Activated CD4-positive, alpha-beta T cell treated with anti-CD3 and anti-CD28 coated beads, Interleukin-10, Interleukin-2, amounts not matched to agents 100 ng/mL and 50 ng/mL, durations not matched to agents 16 hours and 8 hours (primary cell): ENCODE measurements around the gene TRIM33.
"Not testable (repeated sequence)": the region's sequence is repeated elsewhere in the genome, so short reads cannot be mapped to it uniquely, and the experiment has no call there.

Experiments
- DNase-seq: peaks from one replicate; pipeline ENCODE4 v3.0.0-alpha.2; 2020

TRIM33 gene

GRCh38 chr1:114509596-114510273 lies 1.3 kb downstream of the TRIM33 start:
- no peak for DNase-seq

GRCh38 chr1:114508386-114508898 lies 2.6 kb downstream of the TRIM33 start:
- DNase-seq = no peak

GRCh38 chr1:114507513-114507912 lies 3.5 kb downstream of the TRIM33 start:
- no peak for DNase-seq

- DNase-seq = no peak
Observed at GRCh38 chr1:114505148-114505561, 5.8 kb downstream of the TRIM33 start.

DNA sequence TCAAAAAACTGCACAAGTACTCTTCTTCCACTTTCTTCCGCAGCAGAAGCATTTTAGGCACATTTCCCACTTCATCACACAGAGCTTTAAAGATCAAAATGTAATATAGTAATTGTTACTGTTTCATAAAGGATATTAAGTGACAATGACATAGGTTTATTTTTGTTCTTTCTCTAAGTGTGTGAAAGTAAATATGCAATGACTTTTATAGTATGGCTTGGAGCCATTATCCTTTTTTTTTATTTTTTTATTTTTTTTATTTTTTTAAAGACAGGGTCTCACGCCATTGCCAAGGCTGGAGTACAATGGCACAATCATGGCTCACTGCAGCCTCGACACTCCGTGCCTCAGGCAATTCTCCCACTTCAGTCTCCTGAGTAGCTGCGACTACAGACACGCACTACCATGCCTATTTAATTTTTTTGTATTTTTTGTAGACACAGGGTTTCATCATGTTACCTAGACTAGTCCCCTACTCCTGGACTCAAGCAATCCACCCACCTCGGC lies 7.0 kb downstream of the TRIM33 start:
- no peak for DNase-seq

DNA sequence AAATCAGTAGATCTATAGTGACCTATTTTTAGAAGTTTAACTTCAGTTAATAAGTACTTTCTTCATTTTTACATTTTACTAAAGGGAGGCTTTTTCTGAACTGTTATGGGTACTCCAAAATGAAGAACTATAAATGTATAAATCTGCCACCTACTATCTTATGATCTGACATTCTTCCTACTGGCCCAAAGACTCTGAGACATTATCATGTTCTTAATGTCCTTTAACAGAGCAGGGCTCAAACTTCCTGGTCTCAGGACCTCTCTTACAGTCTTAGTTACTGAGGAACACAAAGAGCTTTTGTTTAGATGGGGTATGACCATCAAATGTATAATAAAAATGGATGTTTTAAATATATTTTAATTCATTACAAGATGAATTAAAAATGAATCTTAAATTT lies 8.9 kb downstream of the TRIM33 start:
- no peak for DNase-seq

DNA sequence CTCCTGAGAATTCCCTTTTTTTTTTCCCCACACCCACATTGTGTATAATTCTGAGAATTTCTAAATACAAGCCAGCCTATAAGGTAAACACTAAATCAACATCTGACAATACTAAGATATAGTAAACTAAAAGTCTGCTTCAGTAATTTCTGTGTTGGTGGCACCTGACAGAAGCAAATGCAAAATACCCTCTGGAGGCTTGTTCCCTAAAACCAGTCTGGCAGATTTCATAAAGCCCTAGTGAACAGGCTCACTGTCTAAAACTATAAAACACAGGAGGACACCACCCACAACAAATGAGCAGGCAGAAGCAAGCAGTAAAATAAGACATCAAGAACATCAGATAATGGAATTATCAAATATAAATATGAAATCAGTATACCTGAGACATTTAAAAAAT lies 11.5 kb downstream of the TRIM33 start:
- DNase-seq = no peak

GRCh38 chr1:114496089-114496488 lies 14.9 kb downstream of the TRIM33 start:
- DNase-seq = no peak

DNA sequence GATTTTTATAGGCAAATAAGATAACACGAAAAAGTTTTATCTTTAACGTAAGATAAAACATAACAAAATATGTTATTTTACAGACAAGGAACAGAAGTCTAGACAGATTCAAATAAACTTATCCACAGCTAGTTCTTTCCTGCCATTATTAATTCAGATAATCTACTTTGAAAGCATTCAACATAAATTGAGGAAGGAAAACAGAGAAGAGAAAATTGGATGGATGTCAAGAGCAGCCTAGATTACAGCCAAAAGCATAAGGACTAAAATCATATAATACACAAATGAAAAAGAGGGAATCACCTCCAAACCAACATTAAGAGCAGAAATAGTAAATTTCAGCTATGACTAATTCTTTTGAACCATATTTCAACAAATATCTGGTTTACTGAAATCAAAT lies 15.5 kb downstream of the TRIM33 start:
- DNase-seq = no peak

GRCh38 chr1:114492978-114493377 lies 18.0 kb downstream of the TRIM33 start:
- no peak for DNase-seq

GRCh38 chr1:114490274-114490693 lies 20.7 kb downstream of the TRIM33 start:
- no peak for DNase-seq

DNA sequence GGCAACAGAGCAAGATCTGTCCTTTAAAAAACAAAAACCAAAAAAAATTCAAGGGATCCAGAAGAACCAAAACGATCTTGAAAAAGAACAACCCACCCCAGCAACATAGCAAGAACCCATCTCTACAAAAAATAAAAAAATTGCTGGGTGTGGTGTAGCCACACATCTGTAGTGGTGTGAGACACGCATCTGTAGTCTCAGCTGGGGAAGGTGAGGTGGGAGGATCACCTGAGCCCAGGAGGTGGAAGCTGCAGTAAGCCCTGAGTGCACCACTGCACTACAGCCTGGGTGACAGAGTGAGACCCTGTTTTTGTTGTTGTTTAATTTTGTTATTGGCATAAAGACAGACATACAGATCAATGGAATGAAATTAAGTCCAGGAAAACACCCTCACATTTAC lies 22.3 kb downstream of the TRIM33 start:
- DNase-seq = no peak

DNA sequence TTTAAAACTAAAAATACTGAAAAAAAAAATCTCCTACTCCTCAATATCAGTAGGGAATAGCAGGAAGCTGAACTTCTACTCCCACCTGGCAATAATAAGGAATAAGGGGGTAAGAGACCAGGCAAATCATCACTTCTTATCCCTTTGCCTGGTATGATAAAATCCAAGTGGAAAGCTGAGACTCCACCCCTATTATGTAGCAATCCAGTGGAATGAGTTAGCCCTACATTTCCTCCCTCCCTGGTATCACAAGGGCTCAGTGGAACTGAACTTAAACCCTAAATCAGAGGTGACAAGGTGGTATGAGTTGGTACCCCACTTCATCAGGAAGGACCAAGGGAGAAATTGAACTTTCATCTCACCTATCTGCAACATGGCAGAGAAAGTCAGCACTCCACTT lies 25.7 kb downstream of the TRIM33 start:
- no peak for DNase-seq

DNA sequence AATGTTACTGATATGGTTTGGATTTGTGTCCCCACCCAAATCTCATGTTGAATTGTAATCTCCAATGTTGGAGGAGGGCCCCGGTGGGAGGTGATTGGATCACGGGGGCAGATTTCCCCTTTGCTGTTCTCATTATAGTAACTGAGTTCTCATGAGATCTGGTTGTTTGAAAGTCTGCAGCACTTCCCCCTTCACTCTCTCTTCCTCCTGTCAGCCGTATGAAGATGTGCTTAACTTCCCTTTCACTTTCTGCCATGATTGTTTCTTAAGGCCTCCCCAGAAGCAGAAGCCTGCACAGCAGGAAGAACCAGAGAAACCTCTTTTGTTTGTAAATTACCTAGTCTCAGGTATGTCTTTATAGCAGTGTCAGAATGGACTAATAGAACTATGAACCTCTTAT lies 28.4 kb downstream of the TRIM33 start:
- no peak for DNase-seq

DNA sequence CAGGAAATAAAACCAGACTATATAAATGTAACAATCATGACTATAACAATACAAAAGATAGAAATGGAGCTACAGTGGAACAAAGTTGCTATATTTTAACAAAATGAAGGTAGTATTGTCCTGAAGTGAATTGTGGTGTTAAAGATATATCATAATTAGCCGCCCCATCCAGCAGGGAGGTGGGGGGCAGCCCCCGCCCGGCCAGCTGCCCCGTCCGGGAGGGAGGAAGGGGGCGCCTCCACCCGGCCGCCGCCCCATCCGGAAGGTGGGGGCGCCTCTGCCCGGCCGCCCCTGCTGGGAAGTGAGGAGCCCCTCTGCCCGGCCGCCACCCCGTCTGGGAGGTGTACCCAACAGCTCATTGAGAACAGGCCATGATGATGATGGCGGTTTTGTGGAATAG lies 31.4 kb downstream of the TRIM33 start:
- DNase-seq = not testable (repeated sequence)

- DNase-seq = no peak
Observed at GRCh38 chr1:114479134-114479533, 31.9 kb downstream of the TRIM33 start.

GRCh38 chr1:114473796-114474195 lies 37.2 kb downstream of the TRIM33 start:
- no peak for DNase-seq

DNA sequence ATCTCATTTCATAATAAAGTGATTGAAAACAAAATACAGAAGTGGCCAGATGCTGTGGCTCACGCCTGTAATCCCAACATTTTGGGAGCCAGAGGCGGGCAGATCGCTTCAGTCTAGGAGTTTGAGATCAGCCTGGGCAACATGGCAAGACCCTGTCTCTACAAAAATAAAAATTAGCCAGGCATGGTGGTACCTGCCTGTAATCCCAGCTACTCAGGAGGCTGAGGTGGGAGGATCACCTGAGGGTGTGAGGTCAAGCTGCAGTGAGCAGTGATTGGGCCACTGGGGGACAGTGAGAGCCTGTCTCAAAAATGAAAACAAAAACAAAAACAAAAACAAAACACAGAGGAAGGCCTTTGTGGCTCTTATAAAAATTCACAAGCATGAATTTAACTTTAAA lies 38.6 kb downstream of the TRIM33 start:
- no peak for DNase-seq

- no peak for DNase-seq
Observed at GRCh38 chr1:114470681-114471080, 40.3 kb downstream of the TRIM33 start.

DNA sequence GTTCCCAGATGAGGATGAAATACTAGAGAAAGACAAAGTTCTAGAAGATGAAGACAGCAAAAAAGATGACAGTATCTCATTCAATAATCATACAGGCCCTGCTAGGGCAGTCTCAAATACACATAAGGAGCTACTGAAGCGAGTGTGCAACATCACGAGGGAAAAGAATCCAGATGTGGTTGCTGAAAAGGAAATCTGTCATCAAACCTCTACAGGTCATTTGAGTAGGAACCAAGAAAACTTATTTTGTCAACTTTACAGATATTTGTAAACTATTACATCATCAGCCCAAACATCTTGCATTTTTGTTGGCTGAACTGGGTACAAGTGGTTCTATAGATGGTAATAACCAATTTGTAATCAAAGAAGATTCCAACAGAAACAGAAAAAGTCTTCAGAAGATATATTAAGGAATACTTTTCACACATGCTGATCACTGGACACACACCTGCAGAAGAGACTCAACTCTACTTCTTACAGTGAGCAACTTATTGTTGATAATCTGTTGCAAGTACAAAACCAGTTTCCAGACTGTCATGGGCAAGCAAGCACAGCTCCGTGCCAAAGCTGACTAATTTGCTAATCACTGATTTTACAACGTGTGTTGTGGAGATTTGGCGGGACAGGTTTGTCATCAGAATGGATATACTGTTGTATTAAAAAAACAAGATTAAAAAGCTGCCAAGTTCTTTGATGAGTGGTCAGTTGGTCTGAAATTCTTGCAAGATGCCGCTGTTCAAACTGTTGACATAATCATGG lies 42.1 kb downstream of the TRIM33 start:
- peak; percentile 67 for DNase-seq

DNA sequence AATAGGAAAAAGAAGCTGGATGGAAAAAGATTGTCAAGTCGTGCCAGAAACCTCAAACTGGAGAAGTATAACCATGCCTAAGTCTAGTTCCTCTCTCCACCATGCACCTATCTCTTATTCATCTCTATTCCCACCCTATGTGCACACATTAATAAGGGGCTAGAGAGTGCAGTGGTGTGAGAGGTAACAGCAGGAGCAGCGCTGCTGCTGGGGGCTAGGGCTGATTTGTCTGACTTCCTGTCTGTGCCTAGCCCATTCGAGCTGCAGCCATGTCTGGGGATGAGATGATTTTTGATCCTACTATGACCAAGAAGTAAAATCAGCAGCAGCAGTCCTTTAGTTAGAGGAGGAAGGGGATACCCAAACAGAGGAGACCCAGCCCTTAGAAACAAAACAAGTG lies 43.0 kb downstream of the TRIM33 start:
- DNase-seq = peak; percentile 32

GRCh38 chr1:114467491-114467890 lies 43.5 kb downstream of the TRIM33 start:
- peak; percentile 29 for DNase-seq

DNA sequence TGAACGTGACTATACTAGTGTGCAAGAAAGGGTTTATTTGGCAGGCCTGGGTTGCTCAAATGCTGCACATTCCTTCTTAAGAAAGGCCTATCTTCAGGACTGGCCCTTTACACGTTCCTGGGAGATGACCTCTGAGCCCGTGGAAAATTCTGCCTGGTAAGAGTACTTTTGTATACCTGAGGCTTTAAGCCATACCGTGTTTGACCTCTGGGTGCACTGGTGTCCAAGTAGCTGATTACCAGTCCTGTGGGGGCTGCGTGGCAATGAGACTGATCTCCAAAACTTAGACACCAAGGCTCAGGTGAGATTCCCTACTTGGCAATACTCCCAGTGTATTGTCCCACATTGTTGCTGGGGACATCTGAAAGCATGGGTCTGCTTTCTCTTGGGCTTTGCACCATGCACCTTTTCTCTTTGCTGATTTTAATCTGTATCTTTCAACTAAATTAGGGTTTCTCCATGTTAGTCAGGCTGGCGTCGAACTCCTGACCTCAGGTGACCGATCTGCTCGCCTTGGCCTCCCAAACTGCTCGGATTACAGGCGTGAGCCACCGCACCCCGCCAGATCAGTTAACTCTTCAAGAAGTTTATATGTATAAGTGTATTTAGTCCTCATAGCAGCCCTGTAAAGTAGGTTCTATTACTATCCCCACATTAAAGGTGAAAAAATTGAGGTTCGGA lies 44.5 kb downstream of the TRIM33 start:
- no peak for DNase-seq

- DNase-seq = no peak
Observed at GRCh38 chr1:114462963-114463362, 48.0 kb downstream of the TRIM33 start.
